ENCODE data around the gene HBD.
"Not testable (repeated sequence)": the region's sequence is repeated elsewhere in the genome, so short reads cannot be mapped to it uniquely, and the experiment has no call there.

The HBD gene

GRCh38 chr11:5267033-5267563 lies 32.8 kb upstream of the HBD start:
- TF ChIP-seq POLR2A (IDR thresholded peaks at IDR 0.05; ENCODE audit: low read depth, low read length) = no peak
- DNase-seq (ENCODE audit: insufficient read length, low spot score) (no peak), FAIRE-seq (peak; percentile 66)

- TF ChIP-seq POLR2A (IDR thresholded peaks at IDR 0.05; ENCODE audit: low read depth, low read length) = no peak
- FAIRE-seq (no peak), DNase-seq (ENCODE audit: insufficient read length, low spot score) (no peak)
These were observed 32.3 kb upstream of the HBD start for GRCh38 chr11:5266609-5267008.

- FAIRE-seq (peak; percentile 78), DNase-seq (ENCODE audit: insufficient read length, low spot score) (no peak)
- TF ChIP-seq POLR2A (IDR thresholded peaks at IDR 0.05; ENCODE audit: low read depth, low read length) = no peak
These were observed 31.5 kb upstream of the HBD start for GRCh38 chr11:5265832-5266231.

- no peak for TF ChIP-seq POLR2A (IDR thresholded peaks at IDR 0.05; ENCODE audit: low read depth, low read length)
- no peak for DNase-seq (ENCODE audit: insufficient read length, low spot score)
- FAIRE-seq = no peak
These were observed 24.4 kb upstream of the HBD start for GRCh38 chr11:5258543-5259262.

- DNase-seq (ENCODE audit: insufficient read length, low spot score) = no peak
- TF ChIP-seq POLR2A (IDR thresholded peaks at IDR 0.05; ENCODE audit: low read depth, low read length) = no peak
- FAIRE-seq = no peak
These were observed 23.0 kb upstream of the HBD start for GRCh38 chr11:5257296-5257695.

- not testable (repeated sequence) for DNase-seq (ENCODE audit: insufficient read length, low spot score)
- FAIRE-seq = peak; percentile 36
These were observed 20.5 kb upstream of the HBD start, which contains the start of gene HBG2 for GRCh38 chr11:5254646-5255413. Gene HBG2, minus strand, starts transcription at chr11:5254781. Its CDS starts 53 bp downstream, at chr11:5254728.

GRCh38 chr11:5254023-5254422 lies 19.7 kb upstream of the HBD start:
- FAIRE-seq; DNase-seq (ENCODE audit: insufficient read length, low spot score): not testable (repeated sequence)

- not testable (repeated sequence) for DNase-seq (ENCODE audit: insufficient read length, low spot score)
- FAIRE-seq = peak; percentile 64
These were observed 19.2 kb upstream of the HBD start for GRCh38 chr11:5253440-5253839.

- FAIRE-seq = no peak
- TF ChIP-seq POLR2A (IDR thresholded peaks at IDR 0.05; ENCODE audit: low read depth, low read length) = no peak
- DNase-seq (ENCODE audit: insufficient read length, low spot score) = no peak
These were observed 18.6 kb upstream of the HBD start for GRCh38 chr11:5252919-5253265.

- DNase-seq (ENCODE audit: insufficient read length, low spot score) = no peak
- no peak for FAIRE-seq
- TF ChIP-seq POLR2A (IDR thresholded peaks at IDR 0.05; ENCODE audit: low read depth, low read length) = no peak
These were observed 18.1 kb upstream of the HBD start for GRCh38 chr11:5252192-5252918.

GRCh38 chr11:5251746-5252145 lies 17.5 kb upstream of the HBD start:
- FAIRE-seq (no peak), DNase-seq (ENCODE audit: insufficient read length, low spot score) (no peak)
- TF ChIP-seq POLR2A (IDR thresholded peaks at IDR 0.05; ENCODE audit: low read depth, low read length) = no peak

- no peak for DNase-seq (ENCODE audit: insufficient read length, low spot score)
- no peak for FAIRE-seq
- TF ChIP-seq POLR2A (IDR thresholded peaks at IDR 0.05; ENCODE audit: low read depth, low read length) = no peak
These were observed 16.4 kb upstream of the HBD start for GRCh38 chr11:5250543-5251204.

GRCh38 chr11:5249807-5250396 lies 15.6 kb upstream of the HBD start, which contains the start of gene HBG1:
Gene HBG1, minus strand, starts transcription at chr11:5249857. Its CDS starts 53 bp downstream, at chr11:5249804.
- DNase-seq (ENCODE audit: insufficient read length, low spot score) = not testable (repeated sequence)
- FAIRE-seq = peak; percentile 68

GRCh38 chr11:5248498-5248897 lies 14.2 kb upstream of the HBD start:
- not testable (repeated sequence) for FAIRE-seq; DNase-seq (ENCODE audit: insufficient read length, low spot score)
